SK-N-DZ (cell line): ENCODE results near the gene TNFSF9. TPM values are rescaled to one million over a fixed set of nuclear protein-coding genes. Genes with fewer than 3 reads are reported as not detected.

Source experiments
- DNase-seq: peaks from one replicate; pipeline ENCODE4 v3.0.0-alpha.2; 2015; ENCODE audit warnings: low spot score
- polyA plus RNA-seq, 2 experiments: library from polyadenylated mRNA; depleted of rRNA; stranded (reverse); fragments of >200 nt; gene quantifications; 2 replicates each; pipeline ENCODE4 v1.2.3, GENCODE V29; 2014

Gene TNFSF9
- 0.08 and 0.29 TPM in 2 replicates for polyA plus RNA-seq (2014; cell fraction: cytosol; rRNA removed)
- not detected in 2 replicates for polyA plus RNA-seq (2014; cell fraction: nucleus; rRNA removed)

GRCh38 chr19:6530386-6531162 lies at the start of gene TNFSF9:
Gene TNFSF9 (plus strand): TSS chr19:6531026. CDS start chr19:6531037, 11 bp downstream.
- DNase-seq, result peak; percentile 60

- DNase-seq, result peak; percentile 33
Observed at GRCh38 chr19:6481541-6482342, 49.1 kb upstream of the TNFSF9 start, which contains the start of gene DENND1C. Gene DENND1C (minus strand): TSS chr19:6481787. CDS start chr19:6481695, 92 bp downstream.

- DNase-seq, result no peak
Observed at GRCh38 chr19:6482343-6482686, 48.5 kb upstream of the TNFSF9 start.

GRCh38 chr19:6483235-6483634 lies 47.6 kb upstream of the TNFSF9 start:
- no peak for DNase-seq

- DNase-seq, result no peak
Observed at GRCh38 chr19:6484230-6484629, 46.6 kb upstream of the TNFSF9 start.

GRCh38 chr19:6484831-6485230 lies 46.0 kb upstream of the TNFSF9 start:
- no peak for DNase-seq

- DNase-seq, result no peak
Observed at GRCh38 chr19:6489278-6490061, 41.4 kb upstream of the TNFSF9 start.

- no peak for DNase-seq
Observed at GRCh38 chr19:6490134-6490533, 40.7 kb upstream of the TNFSF9 start.

GRCh38 chr19:6491802-6492592 lies 38.8 kb upstream of the TNFSF9 start:
- no peak for DNase-seq

GRCh38 chr19:6494438-6495036 lies 36.3 kb upstream of the TNFSF9 start:
- no peak for DNase-seq

GRCh38 chr19:6495947-6496346 lies 34.9 kb upstream of the TNFSF9 start:
- DNase-seq, result no peak

- DNase-seq, result no peak
Observed at GRCh38 chr19:6498294-6499036, 32.4 kb upstream of the TNFSF9 start.

GRCh38 chr19:6499052-6499790 lies 31.6 kb upstream of the TNFSF9 start:
- DNase-seq, result no peak

- DNase-seq, result no peak
Observed at GRCh38 chr19:6500837-6501739, 29.7 kb upstream of the TNFSF9 start.

- DNase-seq, result peak; percentile 31
Observed at GRCh38 chr19:6501740-6502648, 28.8 kb upstream of the TNFSF9 start, which contains the start of gene TUBB4A. Gene TUBB4A (minus strand): TSS chr19:6502309. CDS start chr19:6502212, 97 bp downstream.

- no peak for DNase-seq
Observed at GRCh38 chr19:6503407-6504201, 27.2 kb upstream of the TNFSF9 start.
